Suprapubic skin (tissue), 4 donors: ENCODE measurements around the gene PDIA3. TPM values are rescaled to one million over a fixed set of nuclear protein-coding genes. Genes with fewer than 3 reads are reported as not detected.
"Not testable (repeated sequence)": the region's sequence is repeated elsewhere in the genome, so short reads cannot be mapped to it uniquely, and the experiment has no call there.

Experiments
- DNase-seq, 2 donors: peaks; one replicate each; pipeline ENCODE4 v3.0.0-alpha.2; 2019; ENCODE audit warnings: low spot score in 2 of 2
- H3K27ac ChIP-seq: fragments of 200-600 bp; sonication (generic); one replicate; pipeline ENCODE4 v1.5.1; 2019
- H3K27me3 ChIP-seq: fragments of 200-600 bp; sonication (generic); one replicate; pipeline ENCODE4 v1.5.1; 2019
- H3K36me3 ChIP-seq: fragments of 200-600 bp; sonication (generic); one replicate; pipeline ENCODE4 v1.5.1; 2019
- H3K4me1 ChIP-seq: fragments of 200-600 bp; sonication (generic); one replicate; pipeline ENCODE4 v1.5.1; 2019
- H3K4me3 ChIP-seq: fragments of 200-600 bp; sonication (generic); one replicate; pipeline ENCODE4 v1.5.1; 2019; ENCODE audit warnings: mild to moderate bottlenecking
- H3K9me3 ChIP-seq: fragments of 200-600 bp; sonication (generic); one replicate; pipeline ENCODE4 v1.5.1; 2019
- EP300 ChIP-seq: sonication (generic); formaldehyde crosslinking; IDR thresholded peaks from one replicate; pipeline ENCODE4 v1.6.1; 2017; ENCODE audit warnings: antibody characterized with exemption
- POLR2A ChIP-seq, 2 donors: fragments of 450-650 bp; IDR thresholded peaks; one replicate each; pipeline ENCODE4 v1.6.1; 2017; ENCODE audit warnings: antibody characterized with exemption in 2 of 2, mild to moderate bottlenecking in 2 of 2, moderate library complexity in 2 of 2
- POLR2AphosphoS5 ChIP-seq, 3 donors: sonication (generic); formaldehyde crosslinking; IDR thresholded peaks; one replicate each; pipeline ENCODE4 v1.6.1; 2017; ENCODE audit warnings: antibody characterized with exemption in 3 of 3
- WGBS: methylation state at CpG from one replicate; pipeline ENCODE4 v1.1.5; 2018; 5-methylcytosine and 5-hydroxymethylcytosine counted together
- total RNA-seq, 4 donors: library from RNA; depleted of rRNA; stranded (reverse); fragments of >200 nt; gene quantifications; one replicate each; pipeline ENCODE4 v1.1.0, GENCODE V29; 2016
- TF ChIP-seq, protein P1 (sequence below), 2 donors: fragments of 200-600 bp in 1 of 2; fragments of 450-650 bp in 1 of 2; sonication (generic) in 1 of 2; IDR thresholded peaks; one replicate each; pipeline ENCODE4 v1.5.1; 2016 to 2019; ENCODE audit warnings: antibody characterized with exemption in 2 of 2, mild to moderate bottlenecking in 1 of 2, moderate library complexity in 1 of 2

Gene PDIA3
- total RNA-seq: 100 to 1,000 TPM in 2 of 4 donors, 10 to 100 TPM in 2; 57.1 to 157 (median 100.0) TPM

DNA sequence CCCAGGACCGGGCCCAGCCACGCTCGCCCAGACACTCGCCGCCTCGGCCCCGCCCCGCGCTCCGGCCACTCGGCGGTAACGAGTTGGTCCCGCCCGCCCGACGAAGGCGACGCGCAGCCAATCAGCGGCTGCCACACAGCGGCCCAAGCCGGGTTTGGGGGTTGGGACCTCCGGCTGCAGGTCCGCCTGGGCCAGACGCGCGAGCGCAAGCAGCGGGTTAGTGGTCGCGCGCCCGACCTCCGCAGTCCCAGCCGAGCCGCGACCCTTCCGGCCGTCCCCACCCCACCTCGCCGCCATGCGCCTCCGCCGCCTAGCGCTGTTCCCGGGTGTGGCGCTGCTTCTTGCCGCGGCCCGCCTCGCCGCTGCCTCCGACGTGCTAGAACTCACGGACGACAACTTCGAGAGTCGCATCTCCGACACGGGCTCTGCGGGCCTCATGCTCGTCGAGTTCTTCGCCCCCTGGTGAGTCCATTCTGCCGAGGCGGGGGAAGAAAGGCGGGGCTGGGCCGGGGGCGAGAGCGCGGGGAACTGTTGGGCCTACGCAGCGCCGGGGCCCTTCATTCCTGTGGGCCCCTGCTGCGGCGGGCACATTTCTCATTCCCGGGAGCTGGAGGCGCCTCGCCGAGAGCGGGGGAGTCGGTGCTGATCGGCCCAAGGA is at the start of gene PDIA3:
Gene PDIA3, plus strand, starts transcription at position 194 of the 658 bp plus-strand sequence. Its CDS starts 102 bp downstream, at position 296.
- 0% methylated on average over 42 of the region's 84 CpGs for WGBS
- not testable (repeated sequence) for H3K27me3 ChIP-seq, H3K9me3 ChIP-seq, H3K36me3 ChIP-seq
- H3K4me3 ChIP-seq: peak within 1 kb of the TSS; percentile 73
- DNase-seq: peak; percentile 94
- peak within 1 kb of the TSS; percentile 95 for H3K27ac ChIP-seq
- H3K4me1 ChIP-seq: peaks cover 42% of the 10 kb centered on the region
- TF ChIP-seq POLR2AphosphoS5 (IDR thresholded peaks at IDR 0.05): peak in 2 of 3 donors; percentile 2 to 69
- peak; percentile 90 to 97 for TF ChIP-seq POLR2A (IDR thresholded peaks at IDR 0.05)

DNA sequence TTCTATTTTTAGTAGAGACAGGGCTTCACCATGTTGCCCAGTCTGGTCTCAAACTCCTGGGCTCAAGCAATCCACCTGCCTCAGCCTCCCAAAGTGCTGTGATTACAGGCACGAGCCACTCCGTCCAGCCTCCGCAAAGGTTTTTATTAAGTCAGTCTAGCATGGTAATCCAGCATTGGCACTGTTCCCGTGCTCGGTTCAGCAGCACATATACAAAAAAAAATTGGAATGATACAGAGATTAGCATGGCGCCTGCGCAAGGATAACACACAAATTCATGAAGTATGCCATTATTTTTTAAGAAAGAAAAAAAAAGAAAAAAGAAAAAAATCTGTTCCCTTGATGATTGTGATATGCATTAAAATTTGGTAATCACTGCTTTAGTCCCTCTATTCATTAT is 44.1 kb upstream of the PDIA3 start:
- Histone ChIP-seq H3K36me3 (peaks cover 3% of the 10 kb centered on the region), H3K9me3 (no peaks in the 10 kb centered on the region), H3K4me3 (no peak overlapping the region), H3K4me1 (no peaks in the 10 kb centered on the region), H3K27me3 (no peaks in the 10 kb centered on the region), H3K27ac (no peak overlapping the region)
- no peak for DNase-seq
- TF ChIP-seq POLR2AphosphoS5 (IDR thresholded peaks at IDR 0.05) (no peak), EP300 (no peak), POLR2A (IDR thresholded peaks at IDR 0.05) (no peak)
- TF ChIP-seq, protein P1, sequence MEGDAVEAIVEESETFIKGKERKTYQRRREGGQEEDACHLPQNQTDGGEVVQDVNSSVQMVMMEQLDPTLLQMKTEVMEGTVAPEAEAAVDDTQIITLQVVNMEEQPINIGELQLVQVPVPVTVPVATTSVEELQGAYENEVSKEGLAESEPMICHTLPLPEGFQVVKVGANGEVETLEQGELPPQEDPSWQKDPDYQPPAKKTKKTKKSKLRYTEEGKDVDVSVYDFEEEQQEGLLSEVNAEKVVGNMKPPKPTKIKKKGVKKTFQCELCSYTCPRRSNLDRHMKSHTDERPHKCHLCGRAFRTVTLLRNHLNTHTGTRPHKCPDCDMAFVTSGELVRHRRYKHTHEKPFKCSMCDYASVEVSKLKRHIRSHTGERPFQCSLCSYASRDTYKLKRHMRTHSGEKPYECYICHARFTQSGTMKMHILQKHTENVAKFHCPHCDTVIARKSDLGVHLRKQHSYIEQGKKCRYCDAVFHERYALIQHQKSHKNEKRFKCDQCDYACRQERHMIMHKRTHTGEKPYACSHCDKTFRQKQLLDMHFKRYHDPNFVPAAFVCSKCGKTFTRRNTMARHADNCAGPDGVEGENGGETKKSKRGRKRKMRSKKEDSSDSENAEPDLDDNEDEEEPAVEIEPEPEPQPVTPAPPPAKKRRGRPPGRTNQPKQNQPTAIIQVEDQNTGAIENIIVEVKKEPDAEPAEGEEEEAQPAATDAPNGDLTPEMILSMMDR (IDR thresholded peaks at IDR 0.05): no peak
- WGBS: 79% methylated on average over 7 of the region's 7 CpGs

DNA sequence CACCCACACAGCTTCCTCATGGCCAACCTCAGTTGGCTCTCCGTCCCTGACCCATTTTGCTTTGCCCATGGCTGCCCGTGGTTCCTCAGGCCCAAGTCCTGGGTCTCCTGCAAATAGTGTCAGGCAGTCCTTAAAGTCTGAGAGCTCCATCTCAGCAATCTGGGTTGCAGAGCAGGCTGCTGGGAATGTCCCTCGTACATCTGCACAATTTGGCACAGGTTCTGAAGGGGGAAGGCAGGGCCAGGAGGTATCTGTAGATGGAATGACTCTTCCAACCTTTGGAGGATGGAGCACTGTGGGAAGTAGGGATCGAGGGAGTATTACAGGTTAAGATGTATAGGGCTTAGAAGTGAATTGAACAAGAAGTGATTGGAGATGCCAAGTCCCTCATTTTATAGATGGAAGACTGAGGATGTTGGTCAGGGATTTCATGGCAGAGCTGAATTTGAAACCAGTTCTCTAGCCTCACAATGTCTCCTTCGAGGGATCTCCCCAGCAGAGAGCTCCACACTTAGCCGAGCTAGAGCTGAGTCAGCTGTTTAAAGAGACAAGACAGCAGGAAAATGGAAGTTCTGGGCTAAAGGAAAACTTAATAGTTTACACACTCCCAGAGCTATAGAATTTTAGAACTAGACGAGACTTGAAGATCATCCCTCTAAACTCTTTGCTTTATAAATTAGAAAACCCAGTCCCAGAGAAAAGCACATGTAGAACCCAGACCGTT is 43.4 kb upstream of the PDIA3 start:
- Histone ChIP-seq H3K27ac (no peak overlapping the region), H3K27me3 (no peaks in the 10 kb centered on the region), H3K4me3 (no peak overlapping the region), H3K9me3 (no peaks in the 10 kb centered on the region), H3K4me1 (no peaks in the 10 kb centered on the region), H3K36me3 (no peaks in the 10 kb centered on the region)
- no peak for DNase-seq
- WGBS: 76% methylated on average over 8 of the region's 8 CpGs
- TF ChIP-seq EP300 (no peak), POLR2A (IDR thresholded peaks at IDR 0.05) (no peak), POLR2AphosphoS5 (IDR thresholded peaks at IDR 0.05) (no peak)
- TF ChIP-seq, protein P1 (IDR thresholded peaks at IDR 0.05): no peak

DNA sequence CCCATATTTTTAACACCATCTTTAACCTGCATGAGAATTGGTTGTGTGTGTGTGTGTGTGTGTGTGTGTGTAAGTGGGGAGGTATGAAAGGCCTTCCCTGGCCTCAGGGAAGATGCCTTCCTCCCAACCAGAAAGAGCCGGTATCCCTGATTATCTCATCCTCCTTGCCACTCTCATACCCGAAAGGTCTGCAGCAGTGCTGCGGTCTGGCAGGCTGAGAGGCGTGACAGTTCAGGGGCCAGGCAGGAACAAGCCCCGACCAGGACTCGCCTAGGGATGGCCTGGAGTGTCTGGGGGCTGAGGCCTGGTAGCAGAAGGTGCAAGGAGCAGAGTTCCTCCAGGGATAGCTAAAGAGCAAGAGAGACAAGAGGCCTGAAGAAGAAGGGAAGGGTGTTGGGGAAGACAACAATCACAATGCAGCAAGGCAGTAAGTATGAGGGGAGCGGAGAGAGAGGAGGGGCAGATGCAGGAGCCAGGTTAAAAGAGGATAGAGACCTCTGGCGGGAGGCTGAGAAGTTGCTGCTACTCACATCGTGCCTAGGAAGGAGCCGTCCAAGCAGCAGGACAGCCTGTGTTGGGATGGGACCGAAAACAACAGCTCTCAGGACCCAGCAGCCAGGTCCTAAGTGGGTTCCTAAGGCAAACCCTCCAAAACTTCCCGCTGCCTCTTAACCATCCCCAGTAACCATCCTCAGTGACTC is 35.7 kb upstream of the PDIA3 start:
- not testable (repeated sequence) for H3K9me3 ChIP-seq, H3K4me1 ChIP-seq, H3K36me3 ChIP-seq, H3K27ac ChIP-seq, H3K4me3 ChIP-seq, DNase-seq, H3K27me3 ChIP-seq
- WGBS: no CpG with 5 or more reads among the region's 12 CpGs

DNA sequence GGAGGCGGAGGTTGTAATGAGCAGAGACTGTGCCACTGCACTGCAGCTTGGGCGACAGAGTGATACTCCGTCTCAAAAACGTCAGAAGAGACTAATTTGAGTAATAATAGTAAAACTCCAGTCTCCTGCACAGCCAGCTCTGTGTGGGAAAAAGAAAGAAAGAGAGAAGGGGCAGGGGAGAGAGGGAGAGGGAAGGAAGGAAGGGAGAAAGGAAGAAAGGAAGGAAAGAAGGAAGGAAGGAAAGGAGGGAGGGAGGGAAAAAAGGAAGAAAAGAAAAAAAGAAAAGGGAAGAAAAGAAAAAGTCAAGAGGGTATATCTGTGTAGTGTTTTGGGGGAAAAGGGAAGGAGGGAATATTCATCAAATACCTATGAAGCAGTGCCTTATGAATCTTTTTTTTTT is 23.1 kb upstream of the PDIA3 start:
- no peaks in the 10 kb centered on the region for H3K4me1 ChIP-seq
- 85% methylated on average over 4 of the region's 4 CpGs for WGBS
- DNase-seq: no peak
- H3K9me3 ChIP-seq: no peaks in the 10 kb centered on the region
- no peak overlapping the region for H3K27ac ChIP-seq
- H3K27me3 ChIP-seq: no peaks in the 10 kb centered on the region
- H3K4me3 ChIP-seq: no peak overlapping the region
- H3K36me3 ChIP-seq: no peaks in the 10 kb centered on the region
- TF ChIP-seq, protein P1 (IDR thresholded peaks at IDR 0.05): no peak
- TF ChIP-seq POLR2A (IDR thresholded peaks at IDR 0.05): no peak
- no peak for TF ChIP-seq POLR2AphosphoS5 (IDR thresholded peaks at IDR 0.05)
- TF ChIP-seq EP300: no peak

DNA sequence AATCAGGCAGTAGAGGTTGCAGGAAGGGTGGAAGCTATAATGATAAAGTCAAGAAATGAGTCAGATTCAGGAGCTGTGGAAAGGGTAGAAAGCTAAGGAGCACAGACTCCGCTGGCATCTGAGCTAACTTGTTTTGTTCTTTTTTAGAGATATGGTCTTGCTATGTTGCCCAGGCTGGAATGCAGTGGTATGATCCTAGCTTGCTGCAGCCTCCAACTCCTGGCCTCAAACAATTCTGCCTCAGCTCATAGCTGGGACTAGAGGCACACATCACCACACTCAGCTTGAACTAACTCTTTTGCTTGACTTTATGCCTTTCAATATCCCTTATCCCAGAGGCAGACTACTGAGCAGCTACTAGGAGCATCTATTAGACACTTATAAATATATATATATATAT is 19.9 kb upstream of the PDIA3 start:
- WGBS: 94% methylated on average over 1 of the region's 1 CpG
- not testable (repeated sequence) for H3K27me3 ChIP-seq, H3K27ac ChIP-seq, H3K4me3 ChIP-seq, H3K4me1 ChIP-seq, H3K36me3 ChIP-seq, DNase-seq, H3K9me3 ChIP-seq

DNA sequence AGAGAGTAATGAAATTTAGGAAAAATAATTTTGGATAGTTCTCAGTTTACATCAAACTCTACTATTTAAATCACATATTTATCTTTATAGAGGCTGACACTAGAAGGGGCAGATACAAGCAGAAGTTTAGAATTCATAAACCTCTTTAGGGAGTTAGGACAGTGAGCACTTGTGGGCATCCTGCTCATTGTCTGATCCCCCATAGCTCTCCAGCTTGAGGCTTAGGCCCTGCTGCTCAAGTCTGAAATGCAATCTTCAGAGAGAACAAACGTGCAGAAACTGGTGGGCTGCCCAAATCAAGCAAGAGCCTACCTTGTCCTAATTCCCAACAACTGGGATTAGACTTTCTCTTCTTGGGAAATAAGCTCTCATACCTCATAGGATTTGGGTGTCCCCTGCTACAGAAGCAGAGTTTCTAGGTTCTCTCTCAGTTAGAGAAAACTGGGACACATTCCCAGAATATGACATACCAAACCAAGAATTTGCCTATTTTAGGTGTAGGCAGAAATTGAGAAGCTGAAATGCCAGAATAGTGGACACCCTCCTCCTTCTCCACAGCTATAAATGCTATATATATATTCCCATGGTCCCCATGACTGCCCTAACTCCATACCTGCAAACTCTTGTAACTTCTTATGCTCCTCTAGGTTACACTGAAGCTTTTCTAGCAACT is 18.0 kb upstream of the PDIA3 start:
- DNase-seq, H3K9me3 ChIP-seq, H3K4me1 ChIP-seq, H3K4me3 ChIP-seq, H3K27ac ChIP-seq, H3K27me3 ChIP-seq, H3K36me3 ChIP-seq: not testable (repeated sequence)
- WGBS: 77% methylated on average over 1 of the region's 1 CpG
